GM12864 (cell line): Measurements from ENCODE around the gene PRRC2B.
"Not testable (repeated sequence)": the region's sequence is repeated elsewhere in the genome, so short reads cannot be mapped to it uniquely, and the experiment has no call there.

Experiments used
- DNase-seq: peaks from one replicate; pipeline ENCODE4 v3.0.0-alpha.2; 2011; ENCODE audit warnings: low read depth
- H3K4me3 ChIP-seq: 2 replicates; pipeline ENCODE4 v1.5.1; 2011; ENCODE audit warnings: mild to moderate bottlenecking, low read depth, low read length, control low read depth
- TF ChIP-seq, protein P1 (sequence below): IDR thresholded peaks from 2 replicates; pipeline ENCODE4 v1.5.1; 2011; ENCODE audit warnings: low read depth, mild to moderate bottlenecking, moderate library complexity, low read length, control low read depth, inconsistent platforms; ENCODE audit errors: missing control alignments

The PRRC2B gene

DNA sequence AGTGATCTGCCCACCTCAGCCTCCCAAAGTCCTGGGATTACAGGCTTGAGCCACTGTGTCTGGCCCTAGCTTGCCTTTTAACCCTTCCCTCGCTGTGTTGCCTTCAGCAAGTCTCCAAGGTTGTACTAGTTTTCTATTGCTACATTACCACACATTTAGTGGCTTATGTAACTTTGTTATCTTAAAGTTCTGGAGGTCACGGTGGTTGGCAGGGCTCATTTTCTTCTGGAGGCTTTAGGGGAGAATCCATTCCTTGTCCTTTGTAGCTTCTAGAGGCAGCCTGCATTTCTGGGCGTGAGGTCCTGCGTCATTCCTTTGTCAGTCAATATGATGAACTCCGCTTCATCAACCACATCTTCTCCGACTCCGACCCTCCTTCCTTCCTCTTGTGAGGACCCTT, 2.9 kb upstream of the PRRC2B start:
- TF ChIP-seq, protein P1, sequence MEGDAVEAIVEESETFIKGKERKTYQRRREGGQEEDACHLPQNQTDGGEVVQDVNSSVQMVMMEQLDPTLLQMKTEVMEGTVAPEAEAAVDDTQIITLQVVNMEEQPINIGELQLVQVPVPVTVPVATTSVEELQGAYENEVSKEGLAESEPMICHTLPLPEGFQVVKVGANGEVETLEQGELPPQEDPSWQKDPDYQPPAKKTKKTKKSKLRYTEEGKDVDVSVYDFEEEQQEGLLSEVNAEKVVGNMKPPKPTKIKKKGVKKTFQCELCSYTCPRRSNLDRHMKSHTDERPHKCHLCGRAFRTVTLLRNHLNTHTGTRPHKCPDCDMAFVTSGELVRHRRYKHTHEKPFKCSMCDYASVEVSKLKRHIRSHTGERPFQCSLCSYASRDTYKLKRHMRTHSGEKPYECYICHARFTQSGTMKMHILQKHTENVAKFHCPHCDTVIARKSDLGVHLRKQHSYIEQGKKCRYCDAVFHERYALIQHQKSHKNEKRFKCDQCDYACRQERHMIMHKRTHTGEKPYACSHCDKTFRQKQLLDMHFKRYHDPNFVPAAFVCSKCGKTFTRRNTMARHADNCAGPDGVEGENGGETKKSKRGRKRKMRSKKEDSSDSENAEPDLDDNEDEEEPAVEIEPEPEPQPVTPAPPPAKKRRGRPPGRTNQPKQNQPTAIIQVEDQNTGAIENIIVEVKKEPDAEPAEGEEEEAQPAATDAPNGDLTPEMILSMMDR, result no peak
- DNase-seq, result no peak
- no peak overlapping the region for H3K4me3 ChIP-seq

DNA sequence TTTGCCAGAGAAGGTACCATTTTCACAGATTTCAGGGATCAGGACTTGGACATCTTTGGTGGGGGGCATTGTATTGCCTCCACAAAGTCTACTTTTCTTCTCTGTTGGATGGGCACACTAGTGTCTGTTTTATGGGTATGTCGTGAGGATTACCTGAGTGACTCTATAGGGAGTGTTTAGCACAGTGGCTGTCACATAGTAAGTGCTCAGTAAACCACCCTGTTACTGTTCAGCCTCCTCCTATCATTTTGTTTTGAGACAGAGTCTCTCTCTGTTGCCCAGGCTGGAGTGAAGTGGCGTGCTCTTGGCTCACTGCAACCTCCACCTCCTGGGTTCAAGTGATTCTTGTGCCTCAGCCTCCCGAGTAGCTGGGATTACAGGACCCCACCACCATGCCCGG, 2.4 kb upstream of the PRRC2B start:
- TF ChIP-seq, protein P1, result no peak
- no peak overlapping the region for H3K4me3 ChIP-seq
- DNase-seq, result no peak

DNA sequence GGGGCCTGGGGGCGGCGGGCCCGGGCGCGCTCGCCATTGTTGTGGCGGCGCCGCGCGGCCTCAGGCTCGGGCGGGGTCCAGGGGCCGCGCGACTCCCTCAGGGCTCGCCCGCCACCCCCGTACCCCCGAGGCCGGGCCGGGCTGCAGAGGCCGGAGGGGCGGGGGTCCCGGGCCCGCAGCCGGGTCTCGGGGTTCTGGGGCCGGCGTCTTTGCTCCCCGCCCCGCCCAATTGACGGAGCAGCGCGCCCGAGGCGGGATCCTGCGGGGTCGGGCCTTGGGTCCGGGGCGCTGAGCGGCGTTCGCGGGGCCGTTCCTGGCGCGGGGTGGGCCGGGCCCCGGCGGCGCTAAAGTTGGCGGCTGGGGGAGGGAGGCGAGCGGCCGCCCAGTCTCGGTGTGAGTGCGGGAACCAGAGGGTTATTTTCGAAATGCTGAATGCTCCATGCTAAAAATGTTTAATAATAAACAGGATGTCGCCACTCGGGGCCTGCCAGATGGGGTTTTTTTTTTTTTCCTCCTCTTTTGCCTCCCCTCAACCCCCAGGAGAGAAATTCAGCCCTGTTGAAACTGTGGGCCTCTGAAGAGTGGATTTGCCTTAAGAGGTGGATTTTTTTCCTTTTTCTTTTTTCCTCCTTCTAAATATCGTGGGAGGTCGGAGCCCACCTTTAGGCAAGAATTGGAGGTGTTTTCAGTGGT, 724 bp downstream of the PRRC2B start:
- DNase-seq, result no peak
- TF ChIP-seq, protein P1, result no peak
- H3K4me3 ChIP-seq, result peak overlapping the region; percentile 59

DNA sequence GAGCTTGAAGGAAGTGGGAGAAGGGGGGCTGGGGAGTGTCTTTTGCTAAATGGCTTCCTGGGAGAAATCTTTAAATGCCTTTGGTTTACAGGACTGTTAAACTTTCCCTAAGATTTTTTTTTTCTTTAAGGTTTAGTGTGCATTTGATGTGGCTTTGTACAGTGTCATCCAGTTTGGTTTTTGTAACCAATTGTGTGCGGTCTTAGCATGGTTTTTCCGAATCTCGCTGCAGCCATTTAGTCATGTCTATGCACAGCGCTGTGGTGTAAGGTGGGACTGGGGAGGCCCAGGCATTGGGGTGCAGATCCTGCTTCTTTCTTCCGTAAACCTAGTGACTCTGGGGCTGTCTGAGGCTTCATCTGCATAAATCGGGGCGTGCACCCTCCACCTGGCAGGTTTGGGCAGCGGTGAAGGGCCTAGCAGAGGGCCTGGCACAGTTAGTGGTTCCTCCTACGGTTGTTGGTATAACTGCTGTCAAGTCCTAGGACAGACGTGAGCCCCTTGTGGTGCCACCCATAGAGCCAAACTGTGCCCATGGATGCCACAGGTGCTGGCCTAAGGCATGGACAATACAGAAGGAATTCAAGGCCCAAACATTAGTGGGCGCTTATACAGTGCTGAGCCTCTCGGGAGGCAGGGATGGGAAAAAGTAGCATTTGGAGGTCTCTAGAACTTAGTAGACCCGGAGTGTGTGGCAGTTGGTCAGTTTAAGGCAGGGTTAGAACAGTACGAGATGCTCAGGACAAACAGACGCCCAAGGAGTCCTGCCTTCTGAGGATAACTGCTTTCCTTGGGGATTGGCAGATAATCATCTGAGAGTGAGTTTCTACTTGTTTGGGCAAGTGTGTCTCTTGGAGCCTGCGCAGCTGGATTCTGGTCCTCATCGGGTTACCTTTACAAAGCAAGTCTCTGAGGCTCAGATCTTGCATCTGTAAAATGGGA, 1.5 kb downstream of the PRRC2B start:
- no peak for DNase-seq
- H3K4me3 ChIP-seq, result peak overlapping the region; percentile 59
- TF ChIP-seq, protein P1, result no peak

DNA sequence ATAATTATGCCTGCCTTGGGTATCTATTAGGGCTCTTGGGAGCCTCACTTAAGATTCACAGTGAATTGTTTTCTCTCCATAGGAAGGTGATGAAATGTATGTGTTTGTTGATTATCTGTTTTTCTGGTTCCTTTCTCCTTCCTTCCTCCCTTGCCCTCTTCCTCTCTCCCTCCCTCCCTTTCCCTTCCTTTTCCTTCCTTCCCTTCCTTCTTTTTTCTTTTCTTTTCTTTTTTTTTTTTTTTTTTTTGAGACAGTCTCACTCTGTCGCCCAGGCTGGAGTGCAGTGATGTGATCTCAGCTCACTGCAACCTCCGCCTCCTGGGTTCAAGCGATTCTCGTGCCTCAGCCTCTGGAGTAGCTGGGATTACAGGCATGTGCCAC, 2.2 kb downstream of the PRRC2B start:
- peak overlapping the region; percentile 59; the same call in 1 of the 2 replicates for H3K4me3 ChIP-seq
- not testable (repeated sequence) for DNase-seq

DNA sequence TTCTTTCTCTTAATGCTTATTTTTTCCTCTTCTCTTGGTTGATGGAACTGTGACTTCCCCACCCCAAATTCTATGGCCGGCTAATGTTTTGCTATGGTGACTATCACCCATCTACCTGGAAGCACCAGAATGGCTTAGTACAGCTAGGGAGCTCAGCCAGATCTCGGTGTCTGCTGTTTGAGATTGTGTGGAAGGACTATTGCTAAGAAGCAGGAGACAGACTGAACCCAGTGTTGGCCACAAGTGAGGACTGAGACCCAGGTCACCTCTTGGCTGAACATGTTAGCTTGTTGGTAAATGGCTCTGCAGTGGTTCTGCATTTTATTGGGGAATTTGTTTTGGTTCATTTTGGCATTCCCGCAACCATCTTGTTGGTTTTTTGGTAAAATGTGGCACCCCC, 2.7 kb downstream of the PRRC2B start:
- TF ChIP-seq, protein P1, result no peak
- DNase-seq, result no peak
- peak overlapping the region; percentile 41 for H3K4me3 ChIP-seq

DNA sequence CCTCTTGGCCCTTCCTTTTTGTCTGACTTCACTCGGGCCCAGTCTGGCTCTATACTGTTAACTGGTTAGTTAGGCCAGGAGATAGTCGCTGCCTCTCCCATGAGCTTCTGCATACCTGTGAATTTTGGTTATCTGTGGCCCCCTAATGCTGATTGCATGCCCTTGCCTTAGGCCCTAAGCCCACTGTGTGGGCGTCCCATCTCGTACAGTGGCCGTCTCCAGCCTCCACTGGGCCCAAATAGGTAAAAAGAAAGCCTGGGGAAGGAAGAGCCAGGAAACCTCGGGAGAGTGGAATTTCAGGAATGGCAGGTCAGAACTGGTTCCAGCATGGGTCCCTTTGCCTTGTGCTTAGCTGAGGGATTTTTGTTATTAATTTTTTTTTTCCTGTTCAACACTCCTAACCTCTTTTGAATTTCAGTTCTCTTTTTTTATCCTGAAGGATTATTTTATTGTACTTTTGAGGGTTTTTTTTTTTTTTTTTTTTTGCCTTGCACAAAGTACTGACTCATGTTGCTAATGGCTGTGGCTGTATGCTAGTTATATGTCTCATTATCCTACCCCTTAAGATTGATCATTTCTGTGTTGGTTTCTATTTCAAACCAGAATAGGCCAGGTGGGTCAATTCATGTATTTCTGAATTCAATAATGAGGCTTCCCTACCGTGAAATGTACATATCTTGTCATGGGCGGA, 3.4 kb downstream of the PRRC2B start:
- TF ChIP-seq, protein P1, result no peak
- peak overlapping the region; percentile 41; the same call in 1 of the 2 replicates for H3K4me3 ChIP-seq
- no peak for DNase-seq
